T-helper 2 cell treated with Interferon-gamma antibody and Interleukin-4, amounts not matched to agents 5 μg/mL and 100 μg/mL, for 36 hours (primary cell): Measurements from ENCODE around the gene FASTKD1.

Experiments used
- DNase-seq: peaks from one replicate; pipeline ENCODE4 v3.0.0; 2021; ENCODE audit warnings: low spot score
- H3K27ac Mint-ChIP-seq: one replicate; pipeline ENCODE4 v1.8.0; 2021; ENCODE audit warnings: mild to moderate bottlenecking, mixed read lengths
- H3K27me3 Mint-ChIP-seq: one replicate; pipeline ENCODE4 v1.8.0; 2021; ENCODE audit warnings: low read depth, mixed read lengths
- H3K36me3 Mint-ChIP-seq: one replicate; pipeline ENCODE4 v1.8.0; 2021; ENCODE audit warnings: low read depth, mixed read lengths
- H3K4me1 Mint-ChIP-seq: one replicate; pipeline ENCODE4 v1.8.0; 2021; ENCODE audit warnings: low read depth, mixed read lengths
- H3K4me3 Mint-ChIP-seq: one replicate; pipeline ENCODE4 v1.8.0; 2022; ENCODE audit warnings: mild to moderate bottlenecking, moderate library complexity, mixed read lengths
- H3K9me3 Mint-ChIP-seq: one replicate; pipeline ENCODE4 v1.8.0; 2021; ENCODE audit warnings: mixed read lengths

FASTKD1 gene

GRCh38 chr2:169510496-169510895 lies 63.2 kb downstream of the FASTKD1 start:
- Mint-ChIP-seq H3K36me3 (no peaks in the 10 kb centered on the region), H3K27me3 (peaks cover 15% of the 10 kb centered on the region), H3K4me1 (no peaks in the 10 kb centered on the region), H3K9me3 (no peaks in the 10 kb centered on the region), H3K27ac (no peak overlapping the region), H3K4me3 (no peak overlapping the region)
- no peak for DNase-seq

GRCh38 chr2:169509955-169510354 lies 63.7 kb downstream of the FASTKD1 start:
- Mint-ChIP-seq H3K27ac (no peak overlapping the region), H3K36me3 (no peaks in the 10 kb centered on the region), H3K4me1 (no peaks in the 10 kb centered on the region), H3K27me3 (peaks cover 13% of the 10 kb centered on the region), H3K4me3 (no peak overlapping the region), H3K9me3 (no peaks in the 10 kb centered on the region)
- DNase-seq = no peak

GRCh38 chr2:169509298-169509885 lies 64.3 kb downstream of the FASTKD1 start, which contains the start of gene KLHL41:
Gene KLHL41 (plus strand): TSS chr2:169509702. CDS start chr2:169509779, 77 bp downstream.
- Mint-ChIP-seq H3K36me3 (no peaks in the 10 kb centered on the region), H3K27me3 (peaks cover 11% of the 10 kb centered on the region), H3K4me1 (no peaks in the 10 kb centered on the region), H3K9me3 (no peaks in the 10 kb centered on the region), H3K4me3 (no peak within 1 kb of the TSS), H3K27ac (no peak within 1 kb of the TSS)
- DNase-seq = no peak

- Mint-ChIP-seq H3K36me3 (no peaks in the 10 kb centered on the region), H3K27ac (no peak overlapping the region), H3K27me3 (peaks cover 4% of the 10 kb centered on the region), H3K9me3 (no peaks in the 10 kb centered on the region), H3K4me3 (no peak overlapping the region), H3K4me1 (no peaks in the 10 kb centered on the region)
- no peak for DNase-seq
Observed at GRCh38 chr2:169507698-169508097, 66.0 kb downstream of the FASTKD1 start.

- Mint-ChIP-seq H3K27ac (no peak overlapping the region), H3K27me3 (no peaks in the 10 kb centered on the region), H3K36me3 (no peaks in the 10 kb centered on the region), H3K9me3 (no peaks in the 10 kb centered on the region), H3K4me1 (no peaks in the 10 kb centered on the region), H3K4me3 (no peak overlapping the region)
- no peak for DNase-seq
Observed at GRCh38 chr2:169504651-169505050, 69.0 kb downstream of the FASTKD1 start.

- Mint-ChIP-seq H3K4me3 (no peak overlapping the region), H3K4me1 (no peaks in the 10 kb centered on the region), H3K27me3 (no peaks in the 10 kb centered on the region), H3K9me3 (no peaks in the 10 kb centered on the region), H3K27ac (no peak overlapping the region), H3K36me3 (no peaks in the 10 kb centered on the region)
- no peak for DNase-seq
Observed at GRCh38 chr2:169495310-169495928, 78.2 kb downstream of the FASTKD1 start.

GRCh38 chr2:169493360-169493759 lies 80.3 kb downstream of the FASTKD1 start:
- no peaks in the 10 kb centered on the region for H3K36me3 Mint-ChIP-seq
- DNase-seq = no peak
- H3K4me1 Mint-ChIP-seq = no peaks in the 10 kb centered on the region
- H3K9me3 Mint-ChIP-seq = no peaks in the 10 kb centered on the region
- no peak overlapping the region for H3K4me3 Mint-ChIP-seq
- no peak overlapping the region for H3K27ac Mint-ChIP-seq
- H3K27me3 Mint-ChIP-seq = no peaks in the 10 kb centered on the region

GRCh38 chr2:169491378-169491777 lies 82.3 kb downstream of the FASTKD1 start:
- no peak overlapping the region for H3K4me3 Mint-ChIP-seq

GRCh38 chr2:169490834-169491233 lies 82.8 kb downstream of the FASTKD1 start:
- no peak overlapping the region for H3K27ac Mint-ChIP-seq
- no peak overlapping the region for H3K4me3 Mint-ChIP-seq
- no peak for DNase-seq
- no peaks in the 10 kb centered on the region for H3K36me3 Mint-ChIP-seq
- no peaks in the 10 kb centered on the region for H3K27me3 Mint-ChIP-seq
- no peaks in the 10 kb centered on the region for H3K4me1 Mint-ChIP-seq
- H3K9me3 Mint-ChIP-seq = no peaks in the 10 kb centered on the region

More at GRCh38 chr2:169491378-169491777, 82.3 kb downstream of the FASTKD1 start:
- Mint-ChIP-seq H3K27ac (no peak overlapping the region), H3K36me3 (no peaks in the 10 kb centered on the region), H3K4me1 (no peaks in the 10 kb centered on the region), H3K9me3 (no peaks in the 10 kb centered on the region), H3K27me3 (no peaks in the 10 kb centered on the region)
- no peak for DNase-seq

- no peaks in the 10 kb centered on the region for H3K27me3 Mint-ChIP-seq
- no peak overlapping the region for H3K4me3 Mint-ChIP-seq
- no peaks in the 10 kb centered on the region for H3K36me3 Mint-ChIP-seq
- DNase-seq = no peak
- no peaks in the 10 kb centered on the region for H3K4me1 Mint-ChIP-seq
- H3K9me3 Mint-ChIP-seq = no peaks in the 10 kb centered on the region
- H3K27ac Mint-ChIP-seq = no peak overlapping the region
Observed at GRCh38 chr2:169486487-169486886, 87.2 kb downstream of the FASTKD1 start.

- Mint-ChIP-seq H3K4me3 (no peak overlapping the region), H3K27me3 (no peaks in the 10 kb centered on the region), H3K9me3 (no peaks in the 10 kb centered on the region), H3K36me3 (no peaks in the 10 kb centered on the region), H3K4me1 (no peaks in the 10 kb centered on the region), H3K27ac (no peak overlapping the region)
- DNase-seq = no peak
Observed at GRCh38 chr2:169485650-169486138, 88.0 kb downstream of the FASTKD1 start.

- no peak overlapping the region for H3K27ac Mint-ChIP-seq
Observed at GRCh38 chr2:169480079-169480465, 93.6 kb downstream of the FASTKD1 start.

More at GRCh38 chr2:169480079-169480465, 93.6 kb downstream of the FASTKD1 start:
- Mint-ChIP-seq H3K36me3 (no peaks in the 10 kb centered on the region), H3K9me3 (no peaks in the 10 kb centered on the region), H3K27me3 (no peaks in the 10 kb centered on the region), H3K4me3 (peak overlapping the region; percentile 89), H3K4me1 (peaks cover 10% of the 10 kb centered on the region)
- DNase-seq = no peak
